Hepatocyte (in vitro differentiated cells): Measurements from ENCODE around the gene TNFRSF1A. TPM values are rescaled to one million over a fixed set of nuclear protein-coding genes. Genes with fewer than 3 reads are reported as not detected.
A peak's percentile ranks its signal among the peaks of the same experiment; 100 is the strongest.

Source experiments
- DNase-seq: peaks from one replicate; pipeline ENCODE4 v3.0.0-alpha.2; 2016; ENCODE audit warnings: low spot score
- H2AFZ ChIP-seq: fragments of 200-600 bp; sonication (generic); 2 replicates; pipeline ENCODE4 v1.6.0; 2016; ENCODE audit warnings: antibody characterized with exemption, mild to moderate bottlenecking
- H3K27ac ChIP-seq: fragments of 200-600 bp; sonication (generic); 2 replicates; pipeline ENCODE4 v1.5.1; 2016; ENCODE audit warnings: mild to moderate bottlenecking
- H3K27me3 ChIP-seq: fragments of 200-600 bp; sonication (generic); 2 replicates; pipeline ENCODE4 v1.6.1; 2016
- H3K36me3 ChIP-seq: fragments of 200-600 bp; sonication (generic); replicated peaks from 2 replicates; pipeline ENCODE4 v1.5.1; 2016; ENCODE audit warnings: low read depth; ENCODE audit not compliant: insufficient read depth
- H3K4me1 ChIP-seq: fragments of 200-600 bp; sonication (generic); 2 replicates; pipeline ENCODE4 v1.5.1; 2016; ENCODE audit warnings: mild to moderate bottlenecking, moderate library complexity; ENCODE audit not compliant: insufficient read depth
- H3K4me2 ChIP-seq: fragments of 200-600 bp; sonication (generic); 2 replicates; pipeline ENCODE4 v1.6.0; 2016
- H3K4me3 ChIP-seq: fragments of 200-600 bp; sonication (generic); 2 replicates; pipeline ENCODE4 v1.5.1; 2016; ENCODE audit warnings: mild to moderate bottlenecking
- H3K79me2 ChIP-seq: fragments of 200-600 bp; sonication (generic); 2 replicates; pipeline ENCODE4 v1.6.0; 2017; ENCODE audit warnings: mild to moderate bottlenecking
- H3K9me2 ChIP-seq: fragments of 200-600 bp; sonication (generic); replicated peaks from 2 replicates; pipeline ENCODE4 v1.6.0; 2017; ENCODE audit warnings: mild to moderate bottlenecking; ENCODE audit not compliant: insufficient read depth
- H3K9me3 ChIP-seq: fragments of 200-600 bp; sonication (generic); 2 replicates; pipeline ENCODE4 v1.5.1; 2016; ENCODE audit warnings: low read depth, mild to moderate bottlenecking
- H4K20me1 ChIP-seq: fragments of 200-600 bp; sonication (generic); 2 replicates; pipeline ENCODE4 v1.6.0; 2016; ENCODE audit warnings: mild to moderate bottlenecking; ENCODE audit not compliant: insufficient read depth, poor library complexity, severe bottlenecking
- EZH2 ChIP-seq: fragments of 200-600 bp; sonication (generic); IDR thresholded peaks from 2 replicates; pipeline ENCODE4 v1.6.1; 2016; ENCODE audit warnings: antibody characterized with exemption, mild to moderate bottlenecking, borderline replicate concordance
- EZH2phosphoT487 ChIP-seq: fragments of 200-600 bp; sonication (generic); IDR thresholded peaks from one replicate; pipeline ENCODE4 v1.6.1; 2018; ENCODE audit warnings: antibody characterized with exemption, mild to moderate bottlenecking, low read depth, moderate library complexity; ENCODE audit not compliant: unreplicated experiment, severe bottlenecking
- WGBS: methylation state at CpG from one replicate; pipeline ENCODE4 v1.1.6; 2016; ENCODE audit warnings: low lambda C conversion rate; ENCODE audit errors: missing lambda C conversion rate; 5-methylcytosine and 5-hydroxymethylcytosine counted together
- polyA plus RNA-seq: library from polyadenylated mRNA; unstranded; fragments of >200 nt; fragmentation: Nextera tagmentation; extraction: Ambion mirVana; gene quantifications from 2 replicates; pipeline ENCODE4 v1.2.1, GENCODE V29; 2016
- total RNA-seq: library from RNA; depleted of rRNA; stranded (reverse); fragments of >200 nt; gene quantifications from 2 replicates; pipeline ENCODE4 v1.2.3, GENCODE V29; 2014
- TF ChIP-seq, protein P1 (sequence below): fragments of 200-600 bp; sonication (generic); IDR thresholded peaks from 2 replicates; pipeline ENCODE4 v1.5.1; 2016; ENCODE audit warnings: antibody characterized with exemption, mild to moderate bottlenecking; ENCODE audit not compliant: poor library complexity

Gene TNFRSF1A
- total and polyA plus RNA-seq, 2 experiments from 2014 or later, result 147 to 168 TPM

DNA sequence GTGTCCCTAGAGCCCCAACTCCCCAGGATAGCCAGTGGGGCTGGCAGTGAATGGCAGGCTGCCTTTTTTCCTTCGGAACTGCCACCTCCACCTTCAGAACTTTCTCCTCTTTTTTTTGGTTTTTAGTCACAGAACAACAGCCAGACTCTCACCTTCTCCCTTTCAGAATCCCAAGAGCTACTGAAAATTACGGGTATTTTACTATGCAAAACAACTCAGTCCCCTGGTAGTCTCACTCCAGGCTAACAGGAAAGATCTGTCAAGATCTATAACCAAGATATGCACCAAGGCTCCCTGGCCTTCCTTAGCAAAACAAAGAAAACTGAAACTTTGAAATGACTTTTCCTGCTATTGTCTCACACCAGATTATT, 18.9 kb downstream of the TNFRSF1A start:
- TF ChIP-seq EZH2phosphoT487 (no peak), EZH2 (no peak)
- TF ChIP-seq, protein P1, sequence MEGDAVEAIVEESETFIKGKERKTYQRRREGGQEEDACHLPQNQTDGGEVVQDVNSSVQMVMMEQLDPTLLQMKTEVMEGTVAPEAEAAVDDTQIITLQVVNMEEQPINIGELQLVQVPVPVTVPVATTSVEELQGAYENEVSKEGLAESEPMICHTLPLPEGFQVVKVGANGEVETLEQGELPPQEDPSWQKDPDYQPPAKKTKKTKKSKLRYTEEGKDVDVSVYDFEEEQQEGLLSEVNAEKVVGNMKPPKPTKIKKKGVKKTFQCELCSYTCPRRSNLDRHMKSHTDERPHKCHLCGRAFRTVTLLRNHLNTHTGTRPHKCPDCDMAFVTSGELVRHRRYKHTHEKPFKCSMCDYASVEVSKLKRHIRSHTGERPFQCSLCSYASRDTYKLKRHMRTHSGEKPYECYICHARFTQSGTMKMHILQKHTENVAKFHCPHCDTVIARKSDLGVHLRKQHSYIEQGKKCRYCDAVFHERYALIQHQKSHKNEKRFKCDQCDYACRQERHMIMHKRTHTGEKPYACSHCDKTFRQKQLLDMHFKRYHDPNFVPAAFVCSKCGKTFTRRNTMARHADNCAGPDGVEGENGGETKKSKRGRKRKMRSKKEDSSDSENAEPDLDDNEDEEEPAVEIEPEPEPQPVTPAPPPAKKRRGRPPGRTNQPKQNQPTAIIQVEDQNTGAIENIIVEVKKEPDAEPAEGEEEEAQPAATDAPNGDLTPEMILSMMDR, result no peak
- Histone ChIP-seq H3K4me2 (no peak overlapping the region), H3K4me1 (peaks cover 21% of the 10 kb centered on the region), H4K20me1 (no peaks in the 10 kb centered on the region), H3K27ac (peak overlapping the region; percentile 67), H3K36me3 (no peaks in the 10 kb centered on the region), H3K9me2 (no peaks in the 10 kb centered on the region), H3K79me2 (no peaks in the 10 kb centered on the region), H2AFZ (no peak overlapping the region), H3K4me3 (no peak overlapping the region), H3K27me3 (no peaks in the 10 kb centered on the region), H3K9me3 (no peaks in the 10 kb centered on the region)
- DNase-seq, result no peak
- 40% methylated on average over 2 of the region's 2 CpGs for WGBS

DNA sequence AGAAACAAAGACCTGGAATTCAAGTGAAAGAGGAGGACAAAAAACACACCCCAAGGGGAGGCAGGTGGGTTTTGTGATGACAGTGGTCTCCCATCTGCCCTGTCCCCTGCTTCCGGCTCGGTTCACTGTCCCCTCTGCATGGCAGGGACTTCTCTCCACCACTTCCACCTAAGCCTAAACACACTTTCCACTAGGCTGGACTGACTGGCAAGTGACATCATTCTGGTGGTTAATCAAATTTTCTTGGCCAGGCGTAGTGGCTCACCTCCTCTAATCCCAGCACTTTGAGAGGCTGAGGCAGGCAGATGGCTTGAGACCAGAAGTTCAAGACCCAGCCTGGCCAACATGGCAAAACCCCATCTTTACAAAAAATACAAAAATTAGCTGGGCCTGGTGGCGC, 19.5 kb downstream of the TNFRSF1A start:
- DNase-seq, result no peak
- H3K27ac ChIP-seq, result peak overlapping the region; percentile 67
- no peaks in the 10 kb centered on the region for H3K27me3 ChIP-seq
- no peak overlapping the region for H3K4me2 ChIP-seq
- no peaks in the 10 kb centered on the region for H3K9me3 ChIP-seq
- H2AFZ ChIP-seq, result no peak overlapping the region
- no peaks in the 10 kb centered on the region for H3K79me2 ChIP-seq
- peaks cover 21% of the 10 kb centered on the region for H3K4me1 ChIP-seq
- no peak for TF ChIP-seq EZH2phosphoT487
- TF ChIP-seq, protein P1, result no peak
- no peak for TF ChIP-seq EZH2
- H3K9me2 ChIP-seq, result no peaks in the 10 kb centered on the region
- no peaks in the 10 kb centered on the region for H4K20me1 ChIP-seq
- WGBS, result 91% methylated on average over 4 of the region's 4 CpGs
- H3K4me3 ChIP-seq, result no peak overlapping the region
- H3K36me3 ChIP-seq, result no peaks in the 10 kb centered on the region

DNA sequence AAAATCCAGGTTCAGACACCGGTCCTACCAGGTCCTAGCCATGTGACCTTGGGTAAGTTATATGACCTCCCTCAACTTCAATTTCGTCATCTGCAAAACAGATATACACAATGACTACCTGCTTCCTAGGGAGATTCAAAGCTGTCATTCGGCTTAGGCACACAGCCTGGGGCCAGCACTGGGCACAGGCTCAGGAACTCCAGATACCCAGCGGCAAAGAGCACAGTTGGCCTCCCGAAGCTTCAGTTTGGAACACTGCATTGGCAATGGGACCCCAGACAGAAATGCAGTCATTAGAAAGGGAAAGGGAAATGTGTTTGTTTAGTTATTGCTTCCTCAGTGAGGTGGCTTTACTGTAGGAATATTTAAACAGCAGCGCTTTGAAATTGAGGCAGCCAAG, 20.0 kb downstream of the TNFRSF1A start:
- Histone ChIP-seq H3K27ac (peak overlapping the region; percentile 67), H3K4me2 (no peak overlapping the region), H3K79me2 (no peaks in the 10 kb centered on the region), H3K4me1 (peaks cover 26% of the 10 kb centered on the region), H3K27me3 (no peaks in the 10 kb centered on the region), H3K9me3 (no peaks in the 10 kb centered on the region), H2AFZ (no peak overlapping the region), H4K20me1 (no peaks in the 10 kb centered on the region), H3K4me3 (no peak overlapping the region), H3K9me2 (no peaks in the 10 kb centered on the region), H3K36me3 (no peaks in the 10 kb centered on the region)
- no peak for DNase-seq
- TF ChIP-seq EZH2phosphoT487 (no peak), EZH2 (no peak)
- TF ChIP-seq, protein P1, result no peak
- WGBS, result 72% methylated on average over 6 of the region's 6 CpGs

DNA sequence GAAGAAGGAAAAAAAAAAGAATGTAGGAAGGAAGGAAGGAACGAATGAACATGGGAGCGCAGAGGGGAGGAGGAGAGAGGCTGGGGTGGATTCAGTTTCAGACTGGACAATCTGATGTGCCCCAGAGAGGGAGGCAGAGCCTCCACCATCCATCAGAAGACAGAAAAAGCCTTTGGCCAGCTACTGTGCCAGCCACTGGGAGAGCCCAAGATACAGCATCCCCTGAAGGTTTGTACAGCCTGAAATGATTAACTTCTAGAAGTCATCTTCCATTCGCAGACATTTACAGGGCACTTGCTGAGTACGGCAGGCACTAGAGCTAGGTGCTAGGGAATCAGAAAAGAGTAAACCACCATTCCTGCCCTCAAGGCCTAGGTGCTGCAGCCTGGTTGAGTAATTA, 22.4 kb downstream of the TNFRSF1A start:
- H3K9me3 ChIP-seq, result no peaks in the 10 kb centered on the region
- H3K4me2 ChIP-seq, result no peak overlapping the region
- no peaks in the 10 kb centered on the region for H3K27me3 ChIP-seq
- peaks cover 22% of the 10 kb centered on the region for H3K4me1 ChIP-seq
- no peaks in the 10 kb centered on the region for H4K20me1 ChIP-seq
- no peaks in the 10 kb centered on the region for H3K36me3 ChIP-seq
- 81% methylated on average over 4 of the region's 4 CpGs for WGBS
- DNase-seq, result no peak
- H3K4me3 ChIP-seq, result no peak overlapping the region
- H3K9me2 ChIP-seq, result no peaks in the 10 kb centered on the region
- H2AFZ ChIP-seq, result no peak overlapping the region
- TF ChIP-seq, protein P1, result no peak
- no peak overlapping the region for H3K27ac ChIP-seq
- no peaks in the 10 kb centered on the region for H3K79me2 ChIP-seq
